Common myeloid progenitor, CD34-positive (primary cell): ENCODE measurements around the gene CBX7.

ENCODE experiments used
- CTCF ChIA-PET: fragments of 350-600 bp; sonication (Branson Sonifier 250); formaldehyde crosslinking; loops from one replicate; lab custom pipeline; 2021; ENCODE audit warnings: antibody characterized with exemption; lab: Charles Lee
- POLR2A ChIA-PET: fragments of 350-600 bp; sonication (Branson Sonifier 250); formaldehyde crosslinking; loops from one replicate; lab custom pipeline; 2021; ENCODE audit warnings: antibody characterized with exemption; lab: Charles Lee
- DNase-seq, 3 donors: peaks; one replicate each; pipeline versions ENCODE4 v3.0.0 to v3.0.0-alpha.2; 2013
- H3K27ac ChIP-seq, 2 experiments: 1 replicate in 1 of 2; 2 replicates in 1 of 2; pipeline ENCODE4 v1.7.0; 2013; ENCODE audit warnings: inconsistent platforms in 2 of 2, low read length in 2 of 2, mild to moderate bottlenecking in 2 of 2, low read depth in 1 of 2, moderate library complexity in 1 of 2; ENCODE audit not compliant: severe bottlenecking in 2 of 2, insufficient read depth in 1 of 2, poor library complexity in 1 of 2
- H3K27me3 ChIP-seq, 5 experiments: replicated peaks in 2 of 5; 1 replicate in 3 of 5; 2 replicates in 2 of 5; pipeline versions ENCODE4 v1.6.1 to v1.7.0; 2013; ENCODE audit warnings: low read length in 4 of 5, mild to moderate bottlenecking in 2 of 5, moderate library complexity in 2 of 5, inconsistent platforms in 1 of 5; ENCODE audit not compliant: insufficient read depth in 5 of 5, control insufficient read depth in 4 of 5
- H3K36me3 ChIP-seq, 4 experiments: 1 replicate in 2 of 4; 2 replicates in 2 of 4; pipeline versions ENCODE4 v1.6.1 to v1.7.0; 2013; ENCODE audit warnings: low read length in 3 of 4, control low read depth in 1 of 4, mild to moderate bottlenecking in 1 of 4; ENCODE audit not compliant: control insufficient read depth in 4 of 4, insufficient read depth in 4 of 4
- H3K4me1 ChIP-seq, 4 experiments: 1 replicate in 3 of 4; 2 replicates in 1 of 4; pipeline versions ENCODE4 v1.6.1 to v1.7.1; 2013; ENCODE audit warnings: low read length in 3 of 4, mild to moderate bottlenecking in 3 of 4, control low read depth in 1 of 4, inconsistent platforms in 1 of 4, moderate library complexity in 1 of 4; ENCODE audit not compliant: control insufficient read depth in 4 of 4, insufficient read depth in 4 of 4; ENCODE audit errors: control extremely low read depth in 1 of 4
- H3K4me3 ChIP-seq, 7 experiments: 1 replicate in 4 of 7; 2 replicates in 3 of 7; pipeline versions ENCODE4 v1.5.1 to v1.7.0; 2013; ENCODE audit warnings: mild to moderate bottlenecking in 7 of 7, low read length in 6 of 7, moderate library complexity in 6 of 7, inconsistent platforms in 2 of 7, low read depth in 2 of 7, control low read depth in 1 of 7; ENCODE audit not compliant: insufficient read depth in 4 of 7, control insufficient read depth in 1 of 7; ENCODE audit errors: extremely low read depth in 1 of 7
- H3K9me3 ChIP-seq, 5 experiments: 1 replicate in 4 of 5; 2 replicates in 1 of 5; pipeline versions ENCODE4 v1.6.1 to v1.7.1; 2013; ENCODE audit warnings: low read length in 4 of 5, mild to moderate bottlenecking in 2 of 5, inconsistent platforms in 1 of 5, low read depth in 1 of 5, moderate library complexity in 1 of 5; ENCODE audit not compliant: control insufficient read depth in 4 of 5, insufficient read depth in 2 of 5; ENCODE audit errors: control extremely low read depth in 1 of 5
- WGBS: methylation state at CpG from one replicate; pipeline ENCODE4 v1.1.5; 2013; ENCODE audit not compliant: insufficient coverage; 5-methylcytosine and 5-hydroxymethylcytosine counted together

The CBX7 gene

DNA sequence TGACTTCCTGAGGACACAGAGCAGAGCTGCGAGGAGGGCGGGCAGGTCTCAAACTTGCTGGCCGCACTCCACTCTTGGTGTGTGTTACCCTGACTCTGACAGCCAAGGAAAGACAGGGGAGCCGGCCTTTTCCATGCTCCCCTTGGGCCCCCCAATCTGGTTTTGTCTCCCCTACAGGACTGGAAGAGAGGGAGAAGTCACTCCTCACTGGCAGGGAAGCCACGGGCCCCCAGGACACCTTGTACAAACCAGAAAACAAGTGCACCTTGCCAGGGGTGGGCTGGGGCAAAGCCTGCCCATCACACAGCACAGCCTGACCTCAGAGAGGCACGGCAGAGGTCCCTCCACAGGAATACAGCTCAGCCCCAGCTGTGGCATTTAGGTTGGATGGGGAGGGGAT is 20.2 kb downstream of the CBX7 start:
- H3K9me3 ChIP-seq = no peaks in the 10 kb centered on the region
- peaks cover 0 to 5% (median 0%) of the 10 kb centered on the region in 4 experiments for H3K36me3 ChIP-seq
- no peak overlapping the region for H3K27ac ChIP-seq
- no peak for DNase-seq
- H3K4me3 ChIP-seq = no peak overlapping the region
- WGBS = 100% methylated on average over 4 of the region's 6 CpGs
- H3K27me3 ChIP-seq = peaks cover 0 to 12% (median 0%) of the 10 kb centered on the region in 5 experiments
- H3K4me1 ChIP-seq = peaks cover 0 to 12% (median 0%) of the 10 kb centered on the region in 4 experiments
- ChIA-PET POLR2A (no interaction called here), CTCF (interaction anchor here (1.4 to 4.4 kb wide), 2 partner anchors 185 to 261 kb away, joined by 3 to 27 read pairs; partner anchors contain the start of gene CBX6)

DNA sequence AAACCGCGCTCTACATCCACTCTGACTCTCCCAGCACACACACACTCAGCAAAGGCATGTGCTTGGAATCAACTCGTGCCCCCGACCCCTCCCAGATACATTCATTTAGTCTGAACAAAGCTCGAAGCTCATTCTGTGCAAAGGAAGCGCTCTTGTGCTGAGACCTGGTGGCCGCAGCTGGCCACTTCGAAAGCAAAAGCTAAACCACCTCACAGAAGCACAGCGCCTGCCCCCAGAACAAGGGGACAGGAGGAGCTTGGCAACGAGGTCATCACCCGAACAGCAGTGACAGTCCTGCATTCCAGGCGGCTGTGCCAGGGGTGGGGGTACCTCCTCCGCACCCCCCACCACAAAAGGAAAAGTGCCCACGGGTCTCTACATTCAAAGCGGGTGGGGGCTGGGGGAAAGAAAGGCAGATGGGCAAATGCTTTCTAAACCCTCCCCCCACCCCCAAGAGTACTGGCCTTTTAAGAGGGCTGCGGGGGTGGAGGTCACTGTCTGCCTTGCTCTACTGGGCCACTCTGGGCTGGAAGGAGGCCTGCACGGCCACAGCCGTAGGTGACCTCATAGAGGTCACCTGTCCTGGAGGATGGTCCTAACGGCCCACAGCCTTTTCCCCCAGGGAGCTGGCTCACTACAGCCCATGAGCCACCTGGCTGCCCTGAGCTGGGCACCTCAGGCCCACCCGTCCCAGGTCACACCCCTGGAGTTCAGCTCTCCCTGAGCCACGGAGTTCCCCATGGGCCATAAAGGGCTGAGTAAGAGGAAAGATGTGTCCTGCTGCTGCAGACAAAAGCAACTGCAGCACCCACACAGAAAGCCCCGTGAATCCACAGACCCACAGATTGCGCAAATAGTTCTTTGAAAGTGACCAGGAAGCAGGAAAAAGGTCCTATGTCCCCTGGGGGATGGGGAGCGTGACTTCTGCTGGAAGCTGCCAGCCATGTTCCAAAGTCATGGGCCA is 21.3 kb downstream of the CBX7 start:
- 85% methylated on average over 13 of the region's 24 CpGs for WGBS
- Histone ChIP-seq H3K36me3 (peaks cover 0 to 5% (median 0%) of the 10 kb centered on the region in 4 experiments), H3K27me3 (peaks cover 0 to 5% (median 0%) of the 10 kb centered on the region in 5 experiments), H3K4me1 (peaks cover 0 to 12% (median 0%) of the 10 kb centered on the region in 4 experiments), H3K4me3 (no peak overlapping the region), H3K9me3 (no peaks in the 10 kb centered on the region), H3K27ac (no peak overlapping the region)
- POLR2A ChIA-PET = no interaction called here
- CTCF ChIA-PET = interaction anchor here (1.4 kb wide), 1 partner anchor 260 kb away, joined by 3 read pairs; the partner anchor contains the start of gene CBX6
- DNase-seq = no peak

DNA sequence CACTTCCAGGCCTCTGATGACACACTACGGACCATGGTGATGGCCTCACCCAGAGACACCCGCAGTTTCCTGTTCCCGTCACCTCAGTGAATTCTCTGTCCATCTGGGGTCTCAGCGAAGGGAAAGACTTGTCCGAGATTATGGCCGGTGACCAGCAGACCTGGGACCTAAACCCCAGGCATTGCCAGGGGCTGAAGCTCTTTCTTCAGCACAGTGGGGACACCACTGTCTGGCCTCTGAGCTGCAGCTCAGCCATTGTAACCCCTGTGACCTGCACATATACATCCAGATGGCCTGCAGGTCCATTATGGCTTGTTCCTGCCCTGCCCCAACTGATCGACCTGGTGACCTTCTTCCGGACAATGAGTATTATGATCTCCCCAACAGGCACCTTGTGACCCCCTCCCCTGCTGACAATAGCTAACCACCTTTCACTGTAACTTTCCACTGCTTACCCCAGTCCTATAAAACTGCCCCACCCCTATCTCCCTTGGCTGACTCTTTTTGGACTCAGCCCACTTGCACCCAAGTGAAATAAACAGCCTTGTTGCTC is 22.3 kb downstream of the CBX7 start:
- H3K27ac ChIP-seq = no peak overlapping the region
- H3K27me3 ChIP-seq = peaks cover 0 to 5% (median 0%) of the 10 kb centered on the region in 5 experiments
- H3K9me3 ChIP-seq = no peaks in the 10 kb centered on the region
- CTCF ChIA-PET = interaction anchor here (0.9 kb wide), 1 partner anchor 39 kb away, joined by 4 read pairs; no protein-coding TSS in a partner anchor
- H3K4me3 ChIP-seq = no peak overlapping the region
- DNase-seq = no peak
- 98% methylated on average over 7 of the region's 8 CpGs for WGBS
- H3K36me3 ChIP-seq = peaks cover 0 to 5% (median 0%) of the 10 kb centered on the region in 4 experiments
- peaks cover 0 to 12% (median 0%) of the 10 kb centered on the region in 4 experiments for H3K4me1 ChIP-seq
- POLR2A ChIA-PET = no interaction called here

- peaks cover 0 to 5% (median 0%) of the 10 kb centered on the region in 5 experiments for H3K27me3 ChIP-seq
- H3K4me3 ChIP-seq = no peak overlapping the region
- 94% methylated on average over 9 of the region's 9 CpGs for WGBS
- H3K4me1 ChIP-seq = peaks cover 0 to 12% (median 0%) of the 10 kb centered on the region in 4 experiments
- no peak for DNase-seq
- ChIA-PET CTCF (interaction anchor here (0.9 kb wide), 1 partner anchor 40 kb away, joined by 4 read pairs; no protein-coding TSS in a partner anchor), POLR2A (no interaction called here)
- H3K27ac ChIP-seq = no peak overlapping the region
- no peaks in the 10 kb centered on the region for H3K9me3 ChIP-seq
- peaks cover 0 to 5% (median 0%) of the 10 kb centered on the region in 4 experiments for H3K36me3 ChIP-seq
These were observed 22.7 kb downstream of the CBX7 start for GRCh38 chr22:39129746-39130145.

- Histone ChIP-seq H3K36me3 (peaks cover 0 to 1% (median 0%) of the 10 kb centered on the region in 4 experiments), H3K4me3 (no peak overlapping the region), H3K9me3 (no peaks in the 10 kb centered on the region), H3K27me3 (peaks cover 0 to 5% (median 0%) of the 10 kb centered on the region in 5 experiments), H3K4me1 (peaks cover 0 to 12% (median 1%) of the 10 kb centered on the region in 4 experiments), H3K27ac (no peak overlapping the region)
- no peak for DNase-seq
- CTCF ChIA-PET = no interaction called here
- WGBS = 100% methylated on average over 2 of the region's 4 CpGs
- POLR2A ChIA-PET = no interaction called here
These were observed 23.4 kb downstream of the CBX7 start for GRCh38 chr22:39129081-39129480.

- Histone ChIP-seq H3K27ac (no peak overlapping the region), H3K9me3 (no peaks in the 10 kb centered on the region), H3K4me1 (peaks cover 0 to 15% (median 7%) of the 10 kb centered on the region in 4 experiments), H3K27me3 (peaks cover 0 to 3% (median 0%) of the 10 kb centered on the region in 5 experiments), H3K36me3 (no peaks in the 10 kb centered on the region), H3K4me3 (no peak overlapping the region)
- DNase-seq = no peak
- 96% methylated on average over 4 of the region's 6 CpGs for WGBS
- CTCF ChIA-PET = no interaction called here
- POLR2A ChIA-PET = no interaction called here
These were observed 24.0 kb downstream of the CBX7 start for GRCh38 chr22:39128508-39128907.
